ENCODE data around the gene HNRNPH1. TPM values are rescaled to one million over a fixed set of nuclear protein-coding genes. Genes with fewer than 3 reads are reported as not detected.

Gene HNRNPH1
- total RNA-seq, 1 donor from 2014 or later: 987 TPM

DNA sequence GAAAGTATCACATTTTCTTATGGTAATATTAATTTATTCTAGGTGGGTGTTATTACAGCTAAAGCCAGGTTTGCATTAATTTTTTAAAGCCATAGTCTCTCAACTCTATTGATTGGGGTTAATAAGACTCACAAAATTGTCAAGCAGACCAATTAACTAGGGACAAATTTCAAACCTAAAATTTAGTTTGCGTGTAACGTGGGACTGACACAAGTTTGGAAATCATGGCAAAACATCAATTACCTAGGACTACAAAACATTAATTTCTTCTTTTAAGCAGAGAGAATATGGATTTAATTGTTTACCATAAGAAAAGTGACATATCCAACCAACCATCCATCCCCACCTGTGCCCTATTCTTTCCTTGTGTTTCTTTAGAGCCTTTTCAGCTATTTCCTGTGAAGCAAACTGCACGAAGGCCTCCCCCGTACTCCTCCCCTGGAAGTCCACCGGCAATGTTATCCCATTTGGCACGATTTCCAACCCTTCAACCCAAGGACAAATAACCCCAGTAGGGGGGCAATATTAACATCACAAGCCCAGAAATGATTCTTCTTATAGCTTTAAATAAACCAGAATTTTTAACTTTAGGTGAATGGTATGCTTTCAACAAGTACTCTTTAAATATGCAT, 4.4 kb downstream of the HNRNPH1 start:
- peaks cover 2% of the 10 kb centered on the region for H3K27me3 Mint-ChIP-seq (ENCODE audit: insufficient read depth)
- H3K36me3 Mint-ChIP-seq (ENCODE audit: low read depth): peaks cover 80% of the 10 kb centered on the region
- intact Hi-C loops (cut with micrococcal nuclease): loop anchor here (10.0 kb wide), 1 partner anchor 1414 kb away; the partner anchor contains the start of gene HNRNPAB

GRCh38 chr5:179617930-179618329, 5.5 kb downstream of the HNRNPH1 start:
- H3K27me3 Mint-ChIP-seq (ENCODE audit: insufficient read depth): no peaks in the 10 kb centered on the region
- H3K4me1 Mint-ChIP-seq (ENCODE audit: low read depth): peaks cover 75% of the 10 kb centered on the region
- DNase-seq (ENCODE audit: low spot score): no peak
- peaks cover 86% of the 10 kb centered on the region for H3K36me3 Mint-ChIP-seq (ENCODE audit: low read depth)
- no peak overlapping the region for H3K27ac Mint-ChIP-seq
- intact Hi-C loops (cut with micrococcal nuclease): loop anchor here (10.0 kb wide), 1 partner anchor 1413 kb away; the partner anchor contains the start of gene HNRNPAB
- no peaks in the 10 kb centered on the region for H3K9me3 Mint-ChIP-seq
- peak overlapping the region; percentile 43 for H3K4me3 Mint-ChIP-seq

More for the DNA sequence above, 4.4 kb downstream of the HNRNPH1 start:
- no peak for DNase-seq (ENCODE audit: low spot score)
- Mint-ChIP-seq H3K4me3 (peak overlapping the region; percentile 94), H3K4me1 (ENCODE audit: low read depth) (peaks cover 63% of the 10 kb centered on the region), H3K27ac (peak overlapping the region; percentile 48), H3K9me3 (no peaks in the 10 kb centered on the region)

DNA sequence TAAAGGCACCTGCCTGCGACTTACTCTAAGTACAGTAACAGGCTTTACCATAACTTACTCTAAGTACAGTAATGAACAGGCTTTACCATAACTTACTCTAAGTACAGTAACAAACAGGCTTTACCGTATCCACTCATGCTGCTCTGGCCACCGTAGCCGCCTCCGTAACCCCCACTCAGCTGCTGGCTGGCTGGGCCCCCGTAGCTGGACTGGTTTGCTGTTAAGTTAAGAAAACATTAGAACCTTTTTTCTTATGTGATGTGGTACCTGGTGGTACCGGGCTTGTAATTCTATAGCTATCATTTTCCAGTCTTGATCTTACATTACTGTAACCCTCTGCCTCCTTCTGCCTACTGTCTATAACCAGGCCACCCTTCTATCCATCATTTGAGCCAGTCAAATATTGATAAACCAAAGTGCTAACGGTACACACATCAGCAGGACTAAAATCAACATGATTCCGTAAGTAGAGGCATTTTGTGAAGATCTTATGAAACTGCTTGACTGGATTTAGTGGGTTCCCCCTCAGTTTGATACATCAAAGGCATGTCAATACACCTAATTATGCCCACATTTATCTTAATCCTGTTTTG, 7.4 kb downstream of the HNRNPH1 start:
- no peak for DNase-seq (ENCODE audit: low spot score)
- Mint-ChIP-seq H3K4me1 (ENCODE audit: low read depth) (peaks cover 75% of the 10 kb centered on the region), H3K27ac (peak overlapping the region; percentile 21), H3K36me3 (ENCODE audit: low read depth) (peaks cover 80% of the 10 kb centered on the region), H3K27me3 (ENCODE audit: insufficient read depth) (no peaks in the 10 kb centered on the region), H3K4me3 (no peak overlapping the region), H3K9me3 (no peaks in the 10 kb centered on the region)
- intact Hi-C loops (cut with micrococcal nuclease): loop anchor here (10.0 kb wide), 1 partner anchor 1411 kb away; the partner anchor contains the start of gene HNRNPAB

DNA sequence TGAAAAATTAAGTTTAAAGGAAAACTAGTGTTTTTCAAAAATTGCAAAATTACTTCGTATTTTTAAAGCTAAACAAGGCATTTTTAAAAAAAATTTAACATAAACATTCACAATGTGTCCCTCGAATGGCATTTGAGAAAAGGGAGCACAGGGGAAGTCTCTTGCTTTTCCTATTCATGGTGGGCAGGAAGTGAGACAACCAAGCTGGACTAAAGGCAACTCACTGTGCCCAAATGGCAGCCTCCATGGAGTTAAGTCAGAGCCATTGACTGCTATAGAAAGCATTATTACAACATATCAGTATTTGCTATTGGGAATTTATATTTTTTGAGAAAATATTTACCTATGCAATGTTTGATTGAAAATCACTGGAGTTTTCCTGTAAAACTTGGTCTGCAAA, 8.3 kb downstream of the HNRNPH1 start:
- Mint-ChIP-seq H3K36me3 (ENCODE audit: low read depth) (peaks cover 80% of the 10 kb centered on the region), H3K4me3 (no peak overlapping the region), H3K4me1 (ENCODE audit: low read depth) (peaks cover 75% of the 10 kb centered on the region), H3K27ac (no peak overlapping the region), H3K27me3 (ENCODE audit: insufficient read depth) (no peaks in the 10 kb centered on the region), H3K9me3 (no peaks in the 10 kb centered on the region)
- no peak for DNase-seq (ENCODE audit: low spot score)
- intact Hi-C loops (cut with micrococcal nuclease): loop anchor here (10.0 kb wide), 1 partner anchor 1410 kb away; the partner anchor contains the start of gene HNRNPAB

DNA sequence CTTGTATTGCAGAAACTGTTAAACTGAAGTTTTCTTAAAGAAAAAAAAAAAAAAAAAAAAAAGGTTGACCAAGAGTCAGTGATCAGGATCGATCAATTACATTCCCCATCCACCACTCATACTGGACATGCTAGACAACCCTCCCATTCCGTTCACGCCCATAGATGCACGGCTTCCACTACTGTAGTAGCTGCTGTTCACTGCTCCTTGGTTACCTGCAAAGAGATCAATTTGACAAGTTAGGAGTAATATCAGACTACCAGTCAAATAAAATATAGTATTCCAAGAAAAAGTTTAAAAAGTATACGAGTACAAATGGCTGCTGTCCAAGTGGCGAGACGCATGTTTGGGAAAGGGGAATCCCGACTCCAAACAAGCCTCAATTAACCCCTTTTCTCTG, 8.7 kb downstream of the HNRNPH1 start:
- H3K4me3 Mint-ChIP-seq: no peak overlapping the region
- peaks cover 79% of the 10 kb centered on the region for H3K36me3 Mint-ChIP-seq (ENCODE audit: low read depth)
- H3K27ac Mint-ChIP-seq: peak overlapping the region; percentile 15
- peaks cover 75% of the 10 kb centered on the region for H3K4me1 Mint-ChIP-seq (ENCODE audit: low read depth)
- DNase-seq (ENCODE audit: low spot score): no peak
- H3K9me3 Mint-ChIP-seq: no peaks in the 10 kb centered on the region
- H3K27me3 Mint-ChIP-seq (ENCODE audit: insufficient read depth): no peaks in the 10 kb centered on the region
- intact Hi-C loops (cut with micrococcal nuclease): loop anchor here (10.0 kb wide), 1 partner anchor 1410 kb away; the partner anchor contains the start of gene HNRNPAB

GRCh38 chr5:179613460-179614071, 9.9 kb downstream of the HNRNPH1 start:
- Mint-ChIP-seq H3K4me1 (ENCODE audit: low read depth) (peaks cover 75% of the 10 kb centered on the region), H3K4me3 (no peak overlapping the region), H3K9me3 (no peaks in the 10 kb centered on the region), H3K27me3 (ENCODE audit: insufficient read depth) (no peaks in the 10 kb centered on the region), H3K36me3 (ENCODE audit: low read depth) (peaks cover 75% of the 10 kb centered on the region), H3K27ac (peak overlapping the region; percentile 50)
- DNase-seq (ENCODE audit: low spot score): no peak
- intact Hi-C loops (cut with micrococcal nuclease): loop anchor here (10.0 kb wide), 1 partner anchor 1409 kb away; the partner anchor contains the start of gene HNRNPAB

GRCh38 chr5:179612577-179613459, 10.7 kb downstream of the HNRNPH1 start:
- H3K9me3 Mint-ChIP-seq: no peaks in the 10 kb centered on the region
- H3K27me3 Mint-ChIP-seq (ENCODE audit: insufficient read depth): no peaks in the 10 kb centered on the region
- H3K4me3 Mint-ChIP-seq: no peak overlapping the region
- intact Hi-C loops (cut with micrococcal nuclease): loop anchor here (10.0 kb wide), 1 partner anchor 1408 kb away; the partner anchor contains the start of gene HNRNPAB
- DNase-seq (ENCODE audit: low spot score): no peak
- H3K27ac Mint-ChIP-seq: peak overlapping the region; percentile 50
- peaks cover 70% of the 10 kb centered on the region for H3K36me3 Mint-ChIP-seq (ENCODE audit: low read depth)
- H3K4me1 Mint-ChIP-seq (ENCODE audit: low read depth): peaks cover 76% of the 10 kb centered on the region

- Mint-ChIP-seq H3K4me1 (ENCODE audit: low read depth) (peaks cover 60% of the 10 kb centered on the region), H3K9me3 (no peaks in the 10 kb centered on the region), H3K4me3 (no peak overlapping the region), H3K27me3 (ENCODE audit: insufficient read depth) (no peaks in the 10 kb centered on the region), H3K27ac (peak overlapping the region; percentile 31), H3K36me3 (ENCODE audit: low read depth) (peaks cover 55% of the 10 kb centered on the region)
- intact Hi-C loops (cut with micrococcal nuclease): loop anchor here (10.0 kb wide), 1 partner anchor 1406 kb away; the partner anchor contains the start of gene HNRNPAB
- DNase-seq (ENCODE audit: low spot score): no peak
Observed at GRCh38 chr5:179610903-179611265, 12.6 kb downstream of the HNRNPH1 start.

DNA sequence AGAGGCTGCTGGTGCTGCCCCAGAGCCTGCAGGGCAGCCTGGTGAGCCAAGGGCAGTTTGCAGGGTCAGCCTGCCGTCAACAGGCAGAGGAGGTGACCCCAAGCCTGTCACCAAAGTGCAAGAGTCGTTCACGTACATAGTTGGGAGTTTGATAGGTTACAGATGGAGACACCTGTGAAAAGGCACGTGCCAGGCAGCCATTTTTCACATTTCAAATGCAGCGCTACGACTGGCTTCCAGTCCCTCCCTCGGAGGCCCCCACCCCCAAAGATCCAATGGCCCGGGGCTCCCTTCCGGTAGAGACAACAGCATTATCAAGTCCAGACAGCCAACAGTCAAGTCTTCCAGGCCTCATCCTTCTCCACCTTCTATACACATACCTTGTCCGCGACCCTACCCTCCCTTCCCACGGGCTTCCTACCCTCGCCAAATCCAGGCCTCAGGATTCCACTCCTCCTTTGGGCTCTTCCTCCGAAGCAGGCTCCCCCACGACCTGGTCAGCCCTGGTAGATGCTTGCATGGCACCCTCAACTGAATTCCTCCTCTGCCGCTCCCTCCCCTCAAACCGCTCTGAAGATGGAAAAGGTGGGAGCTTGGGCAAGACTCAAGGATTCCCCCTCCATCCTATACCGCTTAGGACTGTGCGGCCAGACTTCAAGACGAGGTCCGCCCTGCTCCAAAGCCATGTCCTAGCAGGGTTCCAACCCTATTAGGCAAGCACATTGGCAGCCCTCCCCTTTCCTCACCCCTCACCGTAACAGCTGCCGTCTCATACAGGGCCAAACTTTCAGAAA, 13.2 kb downstream of the HNRNPH1 start:
- Mint-ChIP-seq H3K27me3 (ENCODE audit: insufficient read depth) (no peaks in the 10 kb centered on the region), H3K27ac (no peak overlapping the region)

DNA sequence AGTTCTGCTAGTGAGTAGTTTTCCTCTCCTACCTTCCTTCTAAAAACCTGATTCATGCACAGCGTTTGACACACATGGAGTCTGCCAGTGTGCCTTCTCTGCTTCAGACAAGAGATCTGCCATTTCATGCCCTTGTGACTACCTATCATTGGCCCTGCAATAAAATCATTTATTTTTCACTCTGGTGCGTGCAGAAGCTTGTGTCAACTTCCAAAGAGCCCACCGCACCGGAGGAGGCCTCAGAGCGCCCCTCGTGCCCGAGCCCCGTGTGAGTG, 13.7 kb downstream of the HNRNPH1 start:
- Mint-ChIP-seq H3K4me1 (ENCODE audit: low read depth) (peaks cover 56% of the 10 kb centered on the region), H3K4me3 (peak overlapping the region; percentile 19), H3K9me3 (no peaks in the 10 kb centered on the region), H3K27me3 (ENCODE audit: insufficient read depth) (no peaks in the 10 kb centered on the region), H3K27ac (peak overlapping the region; percentile 60), H3K36me3 (ENCODE audit: low read depth) (peaks cover 53% of the 10 kb centered on the region)
- intact Hi-C loops (cut with micrococcal nuclease): loop anchor here (10.0 kb wide), 1 partner anchor 1405 kb away; the partner anchor contains the start of gene HNRNPAB
- DNase-seq (ENCODE audit: low spot score): no peak

More for the DNA sequence above, 13.2 kb downstream of the HNRNPH1 start:
- no peak for DNase-seq (ENCODE audit: low spot score)
- Mint-ChIP-seq H3K4me3 (peak overlapping the region; percentile 19), H3K4me1 (ENCODE audit: low read depth) (peaks cover 58% of the 10 kb centered on the region), H3K36me3 (ENCODE audit: low read depth) (peaks cover 56% of the 10 kb centered on the region), H3K9me3 (no peaks in the 10 kb centered on the region)
- intact Hi-C loops (cut with micrococcal nuclease): loop anchor here (10.0 kb wide), 1 partner anchor 1406 kb away; the partner anchor contains the start of gene HNRNPAB

- H3K27me3 Mint-ChIP-seq (ENCODE audit: insufficient read depth): no peaks in the 10 kb centered on the region
- H3K4me1 Mint-ChIP-seq (ENCODE audit: low read depth): peaks cover 44% of the 10 kb centered on the region
- peak overlapping the region; percentile 48 for H3K27ac Mint-ChIP-seq
- no peak overlapping the region for H3K4me3 Mint-ChIP-seq
- H3K36me3 Mint-ChIP-seq (ENCODE audit: low read depth): peaks cover 46% of the 10 kb centered on the region
- H3K9me3 Mint-ChIP-seq: no peaks in the 10 kb centered on the region
- DNase-seq (ENCODE audit: low spot score): peak; percentile 59
- intact Hi-C loops (cut with micrococcal nuclease): no loop called here
Observed at GRCh38 chr5:179608131-179608581, 15.3 kb downstream of the HNRNPH1 start.

All from activated T-helper 1 cell treated with anti-CD3 and anti-CD28 coated beads, Interleukin-12 subunit alpha, Interleukin-12 subunit beta, Interleukin-2, Interleukin-4 antibody, amounts not matched to agents 30 ng/mL and 10 ng/mL and 1 ng/mL, durations not matched to agents 14 hours and 24 hours and 36 hours (primary cell).